Cerebellar cortex (tissue), 1 donor: ENCODE results near the gene SPTBN5.
A peak's percentile ranks its signal among the peaks of the same experiment; 100 is the strongest.
"Not testable (repeated sequence)": the region's sequence is repeated elsewhere in the genome, so short reads cannot be mapped to it uniquely, and the experiment has no call there.

Experiments
- DNase-seq: peaks from one replicate; pipeline ENCODE4 v3.0.0-alpha.2; 2015; ENCODE audit warnings: low spot score

Gene SPTBN5

GRCh38 chr15:41847206-41847605 lies 46.6 kb downstream of the SPTBN5 start:
- DNase-seq, result no peak

- DNase-seq, result no peak
Measured at GRCh38 chr15:41844814-41845213, 49.0 kb downstream of the SPTBN5 start.

- no peak for DNase-seq
Measured at GRCh38 chr15:41843571-41843970, 50.3 kb downstream of the SPTBN5 start.

GRCh38 chr15:41842229-41842628 lies 51.6 kb downstream of the SPTBN5 start:
- DNase-seq, result no peak

- no peak for DNase-seq
Measured at GRCh38 chr15:41841131-41841530, 52.7 kb downstream of the SPTBN5 start.

GRCh38 chr15:41840673-41841072 lies 53.2 kb downstream of the SPTBN5 start:
- DNase-seq, result no peak

GRCh38 chr15:41839781-41840491 lies 53.9 kb downstream of the SPTBN5 start:
- DNase-seq, result no peak

GRCh38 chr15:41838400-41838897 lies 55.4 kb downstream of the SPTBN5 start, which contains the start of gene PLA2G4B:
Gene PLA2G4B, plus strand, starts transcription at chr15:41838847. Its CDS starts 67 bp downstream, at chr15:41838914.
- DNase-seq, result no peak

- no peak for DNase-seq
Measured at GRCh38 chr15:41836713-41837454, 57.0 kb downstream of the SPTBN5 start.

- no peak for DNase-seq
Measured at GRCh38 chr15:41836073-41836472, 57.8 kb downstream of the SPTBN5 start.

- no peak for DNase-seq
Measured at GRCh38 chr15:41834096-41834495, 59.8 kb downstream of the SPTBN5 start.

- no peak for DNase-seq
Measured at GRCh38 chr15:41832875-41833274, 61.0 kb downstream of the SPTBN5 start.

GRCh38 chr15:41832208-41832607 lies 61.6 kb downstream of the SPTBN5 start:
- no peak for DNase-seq

- DNase-seq, result not testable (repeated sequence)
Measured at GRCh38 chr15:41831291-41831690, 62.6 kb downstream of the SPTBN5 start.

- DNase-seq, result no peak
Measured at GRCh38 chr15:41829959-41830646, 63.8 kb downstream of the SPTBN5 start.

GRCh38 chr15:41828807-41829141 lies 65.1 kb downstream of the SPTBN5 start:
- peak; percentile 56 for DNase-seq

GRCh38 chr15:41827880-41828806 lies 65.7 kb downstream of the SPTBN5 start, which contains the start of gene JMJD7:
Gene JMJD7, plus strand, starts transcription at chr15:41828092. Its CDS starts 33 bp downstream, at chr15:41828125.
- DNase-seq, result peak; percentile 90

GRCh38 chr15:41827290-41827879 lies 66.5 kb downstream of the SPTBN5 start:
- DNase-seq, result no peak

- DNase-seq, result no peak
Measured at GRCh38 chr15:41825572-41826535, 68.0 kb downstream of the SPTBN5 start.

- DNase-seq, result no peak
Measured at GRCh38 chr15:41825145-41825544, 68.7 kb downstream of the SPTBN5 start.
